Measurements from ENCODE around the gene CSRP3. TPM values are rescaled to one million over a fixed set of nuclear protein-coding genes. Genes with fewer than 3 reads are reported as not detected.

Gene CSRP3
- total and polyA plus RNA-seq, 2 donors (not counting 3 experiments of a cell fraction or from before 2014, with no cell fraction given) = not detected

DNA sequence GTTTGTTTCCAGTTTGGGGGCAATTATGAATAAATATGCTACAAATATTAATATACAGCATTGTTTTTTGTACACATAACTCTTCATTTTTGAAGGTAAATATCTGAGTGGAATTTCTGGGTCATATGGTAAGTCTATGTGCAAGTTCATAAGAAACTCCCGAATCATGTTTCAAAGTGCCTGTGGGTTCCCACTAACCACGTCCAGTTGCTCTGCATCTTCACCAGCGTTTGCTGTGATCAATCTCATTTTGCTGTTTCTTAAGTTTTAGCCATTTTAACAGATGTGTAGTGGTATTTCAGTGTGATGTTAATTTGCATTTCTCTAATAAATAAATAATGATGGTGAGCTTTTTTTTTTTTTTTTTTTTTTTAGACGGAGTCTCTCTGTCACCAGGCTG, 14.2 kb upstream of the CSRP3 start:
- TF ChIP-seq EZH2 (IDR thresholded peaks at IDR 0.05; ENCODE audit: borderline replicate concordance, low read depth, low read length, severe bottlenecking) (no peak), GATA2 (IDR thresholded peaks at IDR 0.05; ENCODE audit: insufficient read depth, insufficient read length, low read depth, low read length) (no peak), POLR2AphosphoS5 (IDR thresholded peaks at IDR 0.05; ENCODE audit: insufficient read depth, low read depth, low read length) (no peak), POLR2A (IDR thresholded peaks at IDR 0.05; ENCODE audit: low read depth, low read length) (no peak), FOS (IDR thresholded peaks at IDR 0.05; ENCODE audit: borderline replicate concordance, insufficient read depth, low read length) (no peak), MYC (IDR thresholded peaks at IDR 0.05; ENCODE audit: low read depth, low read length) (no peak), JUN (IDR thresholded peaks at IDR 0.05; ENCODE audit: borderline replicate concordance, insufficient read depth, insufficient read length, low read depth) (no peak)
- TF ChIP-seq, protein P1, sequence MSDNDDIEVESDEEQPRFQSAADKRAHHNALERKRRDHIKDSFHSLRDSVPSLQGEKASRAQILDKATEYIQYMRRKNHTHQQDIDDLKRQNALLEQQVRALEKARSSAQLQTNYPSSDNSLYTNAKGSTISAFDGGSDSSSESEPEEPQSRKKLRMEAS (IDR thresholded peaks at IDR 0.05; ENCODE audit: insufficient read depth, insufficient read length) = no peak
- TF ChIP-seq, protein P2, sequence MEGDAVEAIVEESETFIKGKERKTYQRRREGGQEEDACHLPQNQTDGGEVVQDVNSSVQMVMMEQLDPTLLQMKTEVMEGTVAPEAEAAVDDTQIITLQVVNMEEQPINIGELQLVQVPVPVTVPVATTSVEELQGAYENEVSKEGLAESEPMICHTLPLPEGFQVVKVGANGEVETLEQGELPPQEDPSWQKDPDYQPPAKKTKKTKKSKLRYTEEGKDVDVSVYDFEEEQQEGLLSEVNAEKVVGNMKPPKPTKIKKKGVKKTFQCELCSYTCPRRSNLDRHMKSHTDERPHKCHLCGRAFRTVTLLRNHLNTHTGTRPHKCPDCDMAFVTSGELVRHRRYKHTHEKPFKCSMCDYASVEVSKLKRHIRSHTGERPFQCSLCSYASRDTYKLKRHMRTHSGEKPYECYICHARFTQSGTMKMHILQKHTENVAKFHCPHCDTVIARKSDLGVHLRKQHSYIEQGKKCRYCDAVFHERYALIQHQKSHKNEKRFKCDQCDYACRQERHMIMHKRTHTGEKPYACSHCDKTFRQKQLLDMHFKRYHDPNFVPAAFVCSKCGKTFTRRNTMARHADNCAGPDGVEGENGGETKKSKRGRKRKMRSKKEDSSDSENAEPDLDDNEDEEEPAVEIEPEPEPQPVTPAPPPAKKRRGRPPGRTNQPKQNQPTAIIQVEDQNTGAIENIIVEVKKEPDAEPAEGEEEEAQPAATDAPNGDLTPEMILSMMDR (IDR thresholded peaks at IDR 0.05; ENCODE audit: extremely low read depth in 1 of 2, insufficient read depth in 1 of 2, low read depth in 1 of 2, low read length in 2 of 2) = no peak
- H3K36me3 ChIP-seq (ENCODE audit: control insufficient read depth in 2 of 2, extremely low read depth in 1 of 2, insufficient read depth in 2 of 2, low read length in 2 of 2) = no peaks in the 10 kb centered on the region
- FAIRE-seq (no peak), DNase-seq (ENCODE audit: low read depth, low spot score) (no peak)
- ChIA-PET POLR2A (no interaction called here), CTCF (interaction anchor here (1.0 to 1.8 kb wide), 2 partner anchors 9 to 19 kb away, joined by 3 read pairs; no protein-coding TSS in a partner anchor)
- no peak overlapping the region for H3K9ac ChIP-seq (replicated peaks; ENCODE audit: extremely low read depth, insufficient read depth, low read length)
- no peaks in the 10 kb centered on the region for H3K9me3 ChIP-seq (replicated peaks; ENCODE audit: control insufficient read depth, insufficient read depth, low read length)
- H3K9me1 ChIP-seq (replicated peaks; ENCODE audit: control insufficient read depth, extremely low read depth, insufficient read depth, low read length) = no peaks in the 10 kb centered on the region
- H2AFZ ChIP-seq (ENCODE audit: low read depth, low read length) = no peak overlapping the region
- peaks cover 5% of the 10 kb centered on the region for H3K4me1 ChIP-seq (ENCODE audit: control insufficient read depth, extremely low read depth, insufficient read depth, low read length)
- intact Hi-C loops (cut with micrococcal nuclease) = no loop called here
- no peak overlapping the region for H3K27ac ChIP-seq (ENCODE audit: insufficient read depth, low read depth, low read length)
- H3K4me3 ChIP-seq (replicated peaks in 1 of 3; ENCODE audit: insufficient read depth in 1 of 3, low read depth in 1 of 3, low read length in 3 of 3) = no peak overlapping the region
- no TSS peak for BruUV-seq (replicated peaks)
- dilution Hi-C loops (cut with MboI; ENCODE audit: extremely low pct_ligation_motif_present, low sequenced_read_pairs) = no loop called here
- H3K4me2 ChIP-seq (ENCODE audit: insufficient read depth, low read length) = no peak overlapping the region
- H3K27me3 ChIP-seq (ENCODE audit: control insufficient read depth in 2 of 2, insufficient read depth in 2 of 2, low read length in 2 of 2) = peaks cover 3 to 7% of the 10 kb centered on the region in 2 experiments
- H4K20me1 ChIP-seq (replicated peaks; ENCODE audit: control insufficient read depth, extremely low read depth, insufficient read depth, low read length) = no peaks in the 10 kb centered on the region
- no peaks in the 10 kb centered on the region for H3K79me2 ChIP-seq (ENCODE audit: control insufficient read depth, insufficient read depth, low read length)

Data from endothelial cell of umbilical vein (primary cell).